A549 (cell line): Measurements from ENCODE around the gene ADGRL1. TPM values are rescaled to one million over a fixed set of nuclear protein-coding genes. Genes with fewer than 3 reads are reported as not detected.
"Not testable (repeated sequence)": the region's sequence is repeated elsewhere in the genome, so short reads cannot be mapped to it uniquely, and the experiment has no call there.

Source experiments
- ATAC-seq, 2 experiments: fragments of 200-7000 bp in 1 of 2; fragments of >200 bp in 1 of 2; cut with Nextera tagmentation in 1 of 2; cut with Tn5 transposase in 1 of 2; 3 replicates each; pipeline versions ENCODE4 v1.8.0 to v1.9.1; 2018 to 2020; ENCODE audit warnings: mild to moderate bottlenecking in 1 of 2, moderate library complexity in 1 of 2
- CTCF ChIA-PET: fragments of 300-600 bp; sonication (Branson Sonifier 250); formaldehyde crosslinking; extraction: SDS; loops from one replicate; lab custom pipeline; 2021; ENCODE audit warnings: antibody characterized with exemption, inconsistent platforms; lab: Yijun Ruan, JAX
- POLR2A ChIA-PET: fragments of 350-600 bp; formaldehyde crosslinking; extraction: SDS; loops from one replicate; lab custom pipeline; 2021; ENCODE audit warnings: antibody characterized with exemption, inconsistent platforms; lab: Yijun Ruan, JAX
- DNase-seq, 2 experiments: peaks; one replicate each; pipeline versions ENCODE4 v3.0.0 to v3.0.0-alpha.2; 2011 to 2016; ENCODE audit warnings: low read depth in 1 of 2, low spot score in 1 of 2
- FAIRE-seq: peaks from 2 replicates; lab custom pipeline; 2011; peaks lifted over from hg19 to GRCh38; lab: Jason Lieb, UNC
- H3K27ac ChIP-seq, 2 experiments: fragments of >200 bp; sonication (Bioruptor Twin); formaldehyde crosslinking; 3 replicates each; pipeline ENCODE4 v1.5.1; 2016 to 2017
- H3K4me1 ChIP-seq: fragments of >200 bp; sonication (Bioruptor Twin); formaldehyde crosslinking; 3 replicates; pipeline ENCODE4 v1.6.1; 2016
- H3K4me2 ChIP-seq: fragments of >200 bp; sonication (Bioruptor Twin); formaldehyde crosslinking; 3 replicates; pipeline ENCODE4 v1.6.1; 2016
- H3K4me3 ChIP-seq: fragments of >200 bp; sonication (Bioruptor Twin); formaldehyde crosslinking; 3 replicates; pipeline ENCODE4 v1.5.1; 2016
- H3K9me3 ChIP-seq: fragments of >200 bp; sonication (Bioruptor Twin); formaldehyde crosslinking; 3 replicates; pipeline ENCODE4 v1.6.1; 2016
- BCL3 ChIP-seq: fragments of >200 bp; sonication (Bioruptor Twin); formaldehyde crosslinking; IDR thresholded peaks from 3 replicates; pipeline ENCODE4 v1.6.1; 2016
- EHF ChIP-seq: fragments of 250-450 bp; sonication (Bioruptor Pico); IDR thresholded peaks from 2 replicates; pipeline ENCODE4 v1.5.0; 2020; ENCODE audit warnings: mild to moderate bottlenecking
- FOSB ChIP-seq: fragments of 250-450 bp; sonication (Bioruptor Pico); IDR thresholded peaks from 2 replicates; pipeline ENCODE4 v1.5.0; 2020; ENCODE audit warnings: mild to moderate bottlenecking, moderate library complexity
- FOSL2 ChIP-seq, 2 experiments: fragments of 450-650 bp in 1 of 2; fragments of >200 bp in 1 of 2; sonication (Bioruptor Twin) in 1 of 2; formaldehyde crosslinking; IDR thresholded peaks; 2 replicates each; pipeline versions ENCODE4 v1.5.0 to v1.6.1; 2016 to 2020; ENCODE audit warnings: mild to moderate bottlenecking in 1 of 2, moderate library complexity in 1 of 2
- JUN ChIP-seq, 2 experiments: fragments of >200 bp; sonication (Bioruptor Twin); formaldehyde crosslinking; IDR thresholded peaks; 2 replicates in 1 of 2; 3 replicates in 1 of 2; pipeline ENCODE4 v1.6.1; 2016 to 2017
- KDM1A ChIP-seq: fragments of 200-600 bp; sonication (generic); IDR thresholded peaks from 2 replicates; pipeline ENCODE4 v1.6.1; 2016; ENCODE audit warnings: low read depth, mild to moderate bottlenecking
- KDM5A ChIP-seq: fragments of 200-600 bp; sonication (generic); IDR thresholded peaks from 2 replicates; pipeline ENCODE4 v1.6.1; 2016; ENCODE audit warnings: antibody characterized with exemption, mild to moderate bottlenecking
- MAFK ChIP-seq: fragments of 450-650 bp; IDR thresholded peaks from 2 replicates; pipeline ENCODE4 v1.6.1; 2014; ENCODE audit not compliant: partially characterized antibody
- NR3C1 ChIP-seq: fragments of >200 bp; sonication (Bioruptor Twin); formaldehyde crosslinking; IDR thresholded peaks from 3 replicates; pipeline ENCODE4 v1.6.1; 2017
- RAD21 ChIP-seq, 2 experiments: fragments of >200 bp in 1 of 2; sonication (Bioruptor Twin) in 1 of 2; formaldehyde crosslinking in 1 of 2; IDR thresholded peaks in 1 of 2; conservative IDR thresholded peaks in 1 of 2; 2 replicates in 1 of 2; 3 replicates in 1 of 2; pipeline ENCODE4 v1.6.1; 2012 to 2018; ENCODE audit warnings: inconsistent platforms in 1 of 2
- SREBF2 ChIP-seq: fragments of 450-650 bp; IDR thresholded peaks from 2 replicates; pipeline ENCODE4 v1.6.1; 2014; ENCODE audit warnings: mild to moderate bottlenecking, moderate library complexity
- TP53 ChIP-seq: fragments of 250-450 bp; sonication (Bioruptor Pico); IDR thresholded peaks from 2 replicates; pipeline ENCODE4 v1.5.0; 2021; ENCODE audit warnings: mild to moderate bottlenecking, moderate library complexity
- ZNF302 ChIP-seq: fragments of 250-450 bp; sonication (Bioruptor Pico); IDR thresholded peaks from 2 replicates; pipeline ENCODE4 v1.9.0; 2021; ENCODE audit warnings: inconsistent platforms, mild to moderate bottlenecking, moderate library complexity
- ZSCAN20 ChIP-seq: fragments of 250-450 bp; sonication (Bioruptor Pico); IDR thresholded peaks from 2 replicates; pipeline ENCODE4 v1.8.0; 2022; ENCODE audit warnings: mild to moderate bottlenecking, moderate library complexity
- WGBS: methylation state at CpG from one replicate; pipeline ENCODE4 v1.1.6; 2017; ENCODE audit errors: missing lambda C conversion rate; 5-methylcytosine and 5-hydroxymethylcytosine counted together
- polyA minus RNA-seq: library from RNA; depleted of rRNA, polyadenylated mRNA; stranded (reverse); fragments of >200 nt; gene quantifications from 2 replicates; pipeline ENCODE4 v1.2.3, GENCODE V29; 2011; rRNA and poly(A)+ RNA removed
- polyA plus RNA-seq, 4 experiments: library from polyadenylated mRNA; depleted of rRNA in 3 of 4; stranded (reverse); fragments of >200 nt; fragmentation: RNase III in 1 of 4; extraction: RNeasy Plus Mini Kit Qiagen cat#74134 plus additional on column Dnase treatment in 1 of 4; gene quantifications; 2 replicates in 3 of 4; 3 replicates in 1 of 4; pipeline ENCODE4 v1.2.3, GENCODE V29; 2011 to 2017
- TF ChIP-seq, protein P1 (sequence below): fragments of >200 bp; sonication (Bioruptor Twin); formaldehyde crosslinking; IDR thresholded peaks from 2 replicates; pipeline ENCODE4 v1.6.1; 2016
- TF ChIP-seq, protein P2 (sequence below): IDR thresholded peaks from 2 replicates; pipeline ENCODE4 v1.6.1; 2012

ADGRL1 gene
- polyA plus RNA-seq (2011; rRNA removed) (3.9 and 5.6 TPM in 2 replicates), polyA plus RNA-seq (2017; fragmentation: RNase III; extraction: RNeasy Plus Mini Kit Qiagen cat#74134 plus additional on column Dnase treatment) (5.4 to 7.4 TPM (median 6.0 TPM) in 3 replicates), polyA minus RNA-seq (9.9 and 18.0 TPM in 2 replicates)
- 5.9 and 7.9 TPM in 2 replicates for polyA plus RNA-seq (2012; cell fraction: cytosol; rRNA removed)
- 14.3 and 26.1 TPM in 2 replicates for polyA plus RNA-seq (2012; cell fraction: nucleus; rRNA removed)

GRCh38 chr19:14205452-14206287, at the start of gene ADGRL1:
Gene ADGRL1 (minus strand): TSS chr19:14206169. CDS start chr19:14183602, 22,567 bp downstream.
- WGBS, result 0% methylated on average over 10 of the region's 96 CpGs
- DNase-seq, H3K9me3 ChIP-seq, H3K4me1 ChIP-seq, POLR2A ChIA-PET, FAIRE-seq, ATAC-seq: not testable (repeated sequence)
- Histone ChIP-seq H3K4me2 (peak within 1 kb of the TSS; percentile 95), H3K27ac (peak within 1 kb of the TSS; percentile 92 to 99), H3K4me3 (peak within 1 kb of the TSS; percentile 66)
- CTCF ChIA-PET, result interaction anchor here (0.6 to 17.3 kb wide), 2 partner anchors 98 to 143 kb away, joined by 3 to 202 read pairs; no protein-coding TSS in a partner anchor

DNA sequence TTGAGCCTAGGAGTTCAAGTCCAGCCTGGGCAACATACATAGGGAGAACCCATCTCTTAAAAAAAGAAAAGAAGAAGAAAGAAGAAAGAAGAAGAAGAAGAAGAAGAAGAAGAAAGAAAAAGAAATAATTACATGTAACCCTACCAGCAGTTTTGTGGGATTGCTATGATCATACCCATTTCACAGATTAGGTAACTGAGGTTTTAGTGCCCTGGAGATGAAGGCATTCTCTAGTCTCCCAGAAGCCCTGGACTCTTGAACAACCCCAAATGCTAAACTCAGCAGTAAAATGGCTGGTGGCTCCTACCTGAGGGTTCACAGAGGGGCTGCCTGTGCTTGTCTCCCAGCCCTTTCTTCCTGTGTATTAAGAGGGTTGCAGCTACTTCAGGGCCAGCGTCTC, 49.3 kb upstream of the ADGRL1 start:
- H3K4me3 ChIP-seq, H3K4me1 ChIP-seq, POLR2A ChIA-PET, H3K27ac ChIP-seq, DNase-seq, H3K9me3 ChIP-seq, CTCF ChIA-PET, ATAC-seq, FAIRE-seq, H3K4me2 ChIP-seq: not testable (repeated sequence)
- whole genome bisulfite sequencing, result 46% methylated on average over 1 of the region's 1 CpG

- DNase-seq, CTCF ChIA-PET, H3K4me2 ChIP-seq, H3K4me1 ChIP-seq, POLR2A ChIA-PET, FAIRE-seq, H3K27ac ChIP-seq, H3K4me3 ChIP-seq, H3K9me3 ChIP-seq: not testable (repeated sequence)
- ATAC-seq, result peak; percentile 32 to 51; a peak in 3 of 6 replicates
- 35% methylated on average over 11 of the region's 19 CpGs for WGBS
These were observed 48.0 kb upstream of the ADGRL1 start for GRCh38 chr19:14253822-14254599.

DNA sequence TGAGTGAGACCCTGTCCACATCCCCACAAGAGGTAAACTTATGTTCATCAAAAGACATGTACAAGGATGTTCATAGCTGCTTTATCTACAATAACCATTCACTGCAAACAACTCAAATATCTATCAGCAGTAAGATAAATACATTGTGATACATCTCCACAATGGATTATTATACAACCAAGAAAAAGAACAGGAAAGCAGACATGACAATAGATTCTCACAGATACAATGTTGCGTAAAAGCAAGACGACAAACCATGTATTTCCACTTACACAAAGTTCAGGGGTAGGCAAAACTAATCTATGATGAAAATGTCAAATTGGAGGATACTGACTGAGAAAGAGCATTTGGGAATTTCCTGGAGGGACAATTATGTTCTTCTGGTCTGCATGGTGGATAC, 46.2 kb upstream of the ADGRL1 start:
- ATAC-seq, DNase-seq, H3K27ac ChIP-seq, H3K4me1 ChIP-seq, POLR2A ChIA-PET, H3K9me3 ChIP-seq, H3K4me2 ChIP-seq, H3K4me3 ChIP-seq, CTCF ChIA-PET, FAIRE-seq: not testable (repeated sequence)
- WGBS, result 95% methylated on average over 2 of the region's 2 CpGs

- DNase-seq, result no peak
These were observed 44.9 kb upstream of the ADGRL1 start for GRCh38 chr19:14250870-14251269.

GRCh38 chr19:14250315-14250714, 44.3 kb upstream of the ADGRL1 start:
- WGBS, result 83% methylated on average over 10 of the region's 10 CpGs
- H3K9me3 ChIP-seq, DNase-seq, H3K4me1 ChIP-seq, POLR2A ChIA-PET, ATAC-seq, H3K4me2 ChIP-seq, FAIRE-seq, H3K4me3 ChIP-seq, H3K27ac ChIP-seq: not testable (repeated sequence)
- CTCF ChIA-PET, result interaction anchor here (0.9 kb wide), 1 partner anchor 156 kb away, joined by 3 read pairs; no protein-coding TSS in a partner anchor

More at GRCh38 chr19:14250870-14251269, 44.9 kb upstream of the ADGRL1 start:
- ChIA-PET POLR2A (no interaction called here), CTCF (interaction anchor here (0.7 kb wide), 1 partner anchor 11 kb away, joined by 3 read pairs; no protein-coding TSS in a partner anchor)
- TF ChIP-seq, protein P1, sequence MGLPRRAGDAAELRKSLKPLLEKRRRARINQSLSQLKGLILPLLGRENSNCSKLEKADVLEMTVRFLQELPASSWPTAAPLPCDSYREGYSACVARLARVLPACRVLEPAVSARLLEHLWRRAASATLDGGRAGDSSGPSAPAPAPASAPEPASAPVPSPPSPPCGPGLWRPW, result no peak
- TF ChIP-seq MAFK, result no peak
- no peak for TF ChIP-seq KDM5A
- no peak for TF ChIP-seq FOSB (CRISPR knock-in tag)
- no peak for TF ChIP-seq JUN (IDR thresholded peaks at IDR 0.05)
- TF ChIP-seq RAD21 (conservative IDR thresholded peaks at IDR 0.05 in 1 of 2, IDR thresholded peaks at IDR 0.05 in 1 of 2), result no peak
- TF ChIP-seq ZNF302 (CRISPR knock-in tag), result no peak
- TF ChIP-seq ZSCAN20, result no peak
- TF ChIP-seq SREBF2, result no peak
- no peak for TF ChIP-seq EHF (CRISPR knock-in tag)
- no peak for TF ChIP-seq NR3C1
- TF ChIP-seq FOSL2 (IDR thresholded peaks at IDR 0.05), result no peak
- TF ChIP-seq FOSL2 (CRISPR knock-in tag; IDR thresholded peaks at IDR 0.05), result no peak
- TF ChIP-seq, protein P2, sequence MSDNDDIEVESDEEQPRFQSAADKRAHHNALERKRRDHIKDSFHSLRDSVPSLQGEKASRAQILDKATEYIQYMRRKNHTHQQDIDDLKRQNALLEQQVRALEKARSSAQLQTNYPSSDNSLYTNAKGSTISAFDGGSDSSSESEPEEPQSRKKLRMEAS, result no peak
- TF ChIP-seq KDM1A, result no peak
- TF ChIP-seq BCL3, result no peak
- TF ChIP-seq TP53 (CRISPR knock-in tag), result no peak
- 85% methylated on average over 5 of the region's 5 CpGs for WGBS
- no peak for ATAC-seq
- Histone ChIP-seq H3K4me2 (no peak overlapping the region), H3K9me3 (no peaks in the 10 kb centered on the region), H3K4me3 (no peak overlapping the region), H3K27ac (no peak overlapping the region), H3K4me1 (no peaks in the 10 kb centered on the region)
- no peak for FAIRE-seq
